ENCODE data around the gene AKAP13. TPM values are rescaled to one million over a fixed set of nuclear protein-coding genes. Genes with fewer than 3 reads are reported as not detected.
A peak's percentile ranks its signal among the peaks of the same experiment; 100 is the strongest.

The AKAP13 gene
- total and polyA plus RNA-seq, 2 experiments from 2014 or later = 53.1 to 108 TPM

DNA sequence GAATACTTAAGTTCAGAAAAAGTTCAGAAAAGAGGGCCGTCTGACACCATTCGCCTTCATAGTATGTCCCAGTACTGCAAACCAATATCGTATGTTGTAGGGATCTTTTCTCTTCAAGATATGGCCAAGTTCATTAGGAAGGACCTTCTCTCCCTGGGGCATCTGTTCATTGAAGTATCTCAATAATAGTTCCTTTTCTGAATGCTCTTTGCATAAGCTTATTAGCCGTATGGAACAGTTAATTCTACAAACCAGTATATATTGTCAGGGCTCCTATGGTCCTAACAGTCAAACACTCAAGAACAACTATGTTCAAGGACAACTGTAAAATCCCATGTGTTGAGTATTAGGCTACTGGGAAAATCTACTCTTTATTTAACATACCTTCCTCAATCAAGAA is 211.2 kb downstream of the AKAP13 start:
- TF ChIP-seq, protein P1, sequence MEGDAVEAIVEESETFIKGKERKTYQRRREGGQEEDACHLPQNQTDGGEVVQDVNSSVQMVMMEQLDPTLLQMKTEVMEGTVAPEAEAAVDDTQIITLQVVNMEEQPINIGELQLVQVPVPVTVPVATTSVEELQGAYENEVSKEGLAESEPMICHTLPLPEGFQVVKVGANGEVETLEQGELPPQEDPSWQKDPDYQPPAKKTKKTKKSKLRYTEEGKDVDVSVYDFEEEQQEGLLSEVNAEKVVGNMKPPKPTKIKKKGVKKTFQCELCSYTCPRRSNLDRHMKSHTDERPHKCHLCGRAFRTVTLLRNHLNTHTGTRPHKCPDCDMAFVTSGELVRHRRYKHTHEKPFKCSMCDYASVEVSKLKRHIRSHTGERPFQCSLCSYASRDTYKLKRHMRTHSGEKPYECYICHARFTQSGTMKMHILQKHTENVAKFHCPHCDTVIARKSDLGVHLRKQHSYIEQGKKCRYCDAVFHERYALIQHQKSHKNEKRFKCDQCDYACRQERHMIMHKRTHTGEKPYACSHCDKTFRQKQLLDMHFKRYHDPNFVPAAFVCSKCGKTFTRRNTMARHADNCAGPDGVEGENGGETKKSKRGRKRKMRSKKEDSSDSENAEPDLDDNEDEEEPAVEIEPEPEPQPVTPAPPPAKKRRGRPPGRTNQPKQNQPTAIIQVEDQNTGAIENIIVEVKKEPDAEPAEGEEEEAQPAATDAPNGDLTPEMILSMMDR (IDR thresholded peaks at IDR 0.05; ENCODE audit: low read depth, low read length) = no peak
- H3K27me3 ChIP-seq = no peaks in the 10 kb centered on the region
- H3K4me1 ChIP-seq (ENCODE audit: low read depth) = peaks cover 29% of the 10 kb centered on the region
- no peak overlapping the region for H3K27ac ChIP-seq
- H3K9me3 ChIP-seq (ENCODE audit: low read depth) = no peaks in the 10 kb centered on the region
- H3K4me3 ChIP-seq = no peak overlapping the region
- no peaks in the 10 kb centered on the region for H3K36me3 ChIP-seq
- DNase-seq (ENCODE audit: low read depth in 1 of 2, low spot score in 1 of 2) = no peak

DNA sequence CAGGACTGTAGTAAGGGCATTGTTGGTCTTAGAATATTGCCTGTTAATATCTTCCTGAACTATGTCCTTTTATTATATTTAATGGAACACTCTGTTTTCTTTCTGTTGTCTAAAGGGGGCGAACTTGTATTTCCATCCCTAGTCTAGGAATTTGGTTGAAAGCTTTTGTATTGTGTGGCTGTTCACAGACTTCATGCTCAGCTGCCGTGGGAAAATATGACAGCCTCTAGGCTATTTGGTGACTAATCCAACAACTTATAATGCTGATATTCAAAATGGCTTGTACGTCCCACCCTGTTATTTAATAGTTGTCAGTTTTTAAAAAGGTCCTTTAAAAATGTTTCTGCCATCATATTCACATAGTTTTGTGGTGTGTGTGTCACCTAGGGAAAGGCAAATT is 211.7 kb downstream of the AKAP13 start:
- Histone ChIP-seq H3K4me1 (ENCODE audit: low read depth) (peaks cover 29% of the 10 kb centered on the region), H3K27ac (no peak overlapping the region)

DNA sequence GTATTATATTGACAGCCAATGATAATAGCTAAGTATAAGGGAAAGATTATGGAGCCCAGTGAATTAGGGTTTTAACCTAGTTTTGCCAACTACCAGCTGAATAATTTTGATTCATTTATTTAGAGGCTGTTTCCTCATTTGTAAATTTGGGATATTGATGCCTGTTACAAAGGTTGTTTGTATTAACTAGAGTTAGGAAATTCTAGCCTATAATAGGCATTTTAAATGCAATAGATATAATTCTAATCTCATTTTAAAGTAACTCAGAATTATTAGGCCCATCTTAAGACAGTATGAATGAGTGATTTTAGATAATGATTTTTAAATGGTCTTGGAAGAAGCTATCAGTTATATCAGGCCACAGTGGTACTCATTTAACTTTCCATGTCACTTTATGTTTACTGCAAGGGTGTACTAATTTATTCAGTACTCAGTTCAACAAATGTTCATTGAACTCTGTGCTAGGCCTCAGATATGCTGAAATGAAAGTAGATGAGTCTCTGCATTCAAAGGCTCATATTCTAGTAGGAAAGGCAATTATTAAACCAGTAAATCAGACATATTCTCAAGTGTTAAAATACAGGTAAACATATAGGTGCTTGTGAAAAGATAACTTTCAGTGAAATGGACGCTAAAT is 213.5 kb downstream of the AKAP13 start:
- no peaks in the 10 kb centered on the region for H3K36me3 ChIP-seq
- no peak for DNase-seq (ENCODE audit: low read depth in 1 of 2, low spot score in 1 of 2)
- no peaks in the 10 kb centered on the region for H3K27me3 ChIP-seq
- no peaks in the 10 kb centered on the region for H3K9me3 ChIP-seq (ENCODE audit: low read depth)
- H3K27ac ChIP-seq = no peak overlapping the region
- H3K4me1 ChIP-seq (ENCODE audit: low read depth) = peaks cover 28% of the 10 kb centered on the region
- H3K4me3 ChIP-seq = no peak overlapping the region
- TF ChIP-seq, protein P1 (IDR thresholded peaks at IDR 0.05; ENCODE audit: low read depth, low read length) = no peak

More for the DNA sequence above, 211.7 kb downstream of the AKAP13 start:
- TF ChIP-seq, protein P1 (IDR thresholded peaks at IDR 0.05; ENCODE audit: low read depth, low read length) = peak; percentile 49
- Histone ChIP-seq H3K27me3 (no peaks in the 10 kb centered on the region), H3K36me3 (no peaks in the 10 kb centered on the region), H3K9me3 (ENCODE audit: low read depth) (no peaks in the 10 kb centered on the region), H3K4me3 (no peak overlapping the region)
- DNase-seq (ENCODE audit: low read depth in 1 of 2, low spot score in 1 of 2) = peak in 1 of 2 donors; percentile 86

DNA sequence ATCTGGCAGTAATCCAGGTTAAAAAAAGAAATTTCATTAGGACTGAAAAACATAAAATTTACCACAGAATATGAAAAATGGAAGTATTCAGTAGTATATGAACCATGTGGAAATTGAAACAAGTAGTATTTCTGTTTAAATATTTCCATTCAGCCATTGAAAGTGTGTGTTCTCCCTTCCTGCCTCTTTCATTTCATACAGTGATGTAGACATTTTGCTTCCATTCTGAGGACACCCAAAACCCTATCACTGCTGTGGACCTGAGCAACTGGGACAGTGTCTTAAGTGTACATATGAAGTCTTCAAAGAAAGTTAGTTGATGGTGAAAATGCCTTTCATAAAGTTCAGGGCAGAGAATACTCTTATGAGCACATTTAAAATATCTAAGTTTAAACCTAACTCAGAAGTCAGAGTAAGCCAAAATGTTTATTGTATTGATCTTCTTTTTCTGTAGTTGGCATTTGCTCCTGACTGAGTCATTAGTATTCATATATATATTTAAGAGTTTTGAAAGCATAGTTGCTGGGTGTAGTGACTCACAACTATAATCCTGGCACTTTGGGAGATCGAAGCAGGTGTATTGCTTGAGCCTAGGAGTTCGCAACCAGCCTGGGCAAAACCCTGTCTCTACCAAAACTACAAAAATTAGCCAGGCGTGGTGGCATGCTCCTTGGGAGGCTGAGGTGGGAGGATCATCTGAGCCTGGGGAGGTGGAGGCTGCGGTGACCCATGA is 215.6 kb downstream of the AKAP13 start:
- H3K4me1 ChIP-seq (ENCODE audit: low read depth) = peaks cover 25% of the 10 kb centered on the region
- no peak overlapping the region for H3K4me3 ChIP-seq
- H3K9me3 ChIP-seq (ENCODE audit: low read depth) = no peaks in the 10 kb centered on the region
- TF ChIP-seq, protein P1 (IDR thresholded peaks at IDR 0.05; ENCODE audit: low read depth, low read length) = no peak
- DNase-seq (ENCODE audit: low read depth in 1 of 2, low spot score in 1 of 2) = no peak
- H3K27ac ChIP-seq = no peak overlapping the region
- no peaks in the 10 kb centered on the region for H3K27me3 ChIP-seq
- H3K36me3 ChIP-seq = no peaks in the 10 kb centered on the region

DNA sequence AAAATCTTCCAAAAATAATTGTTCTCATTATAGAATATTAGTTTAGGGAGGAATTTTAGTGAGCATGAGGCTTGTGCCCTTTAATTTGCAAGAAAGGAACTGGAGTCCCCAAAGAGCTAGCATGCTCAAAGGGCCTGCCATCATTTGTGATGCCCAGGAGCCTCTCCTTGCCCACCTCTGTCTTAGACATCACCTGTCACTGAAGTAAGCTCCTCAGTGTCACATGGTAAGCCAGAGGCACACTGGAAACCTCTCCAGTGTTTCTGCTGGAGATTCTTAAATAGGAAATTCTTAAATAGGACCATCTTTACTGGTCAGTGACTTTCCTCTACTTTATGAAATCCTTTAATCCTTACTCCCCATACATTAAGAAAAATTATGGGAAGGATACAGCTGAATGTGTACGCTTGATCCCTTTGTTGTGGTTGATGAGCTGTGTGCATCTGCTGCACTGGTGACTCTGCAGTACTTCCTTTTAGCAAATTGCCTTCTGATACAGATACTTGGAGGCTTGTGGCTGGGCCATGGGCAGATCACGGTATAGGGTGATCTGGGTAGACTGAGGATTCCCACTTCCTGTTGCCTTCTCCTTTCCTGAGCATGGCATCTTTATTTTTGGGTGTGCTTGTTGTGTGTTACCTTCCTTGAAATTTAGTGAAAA is 216.9 kb downstream of the AKAP13 start:
- no peak for DNase-seq (ENCODE audit: low read depth in 1 of 2, low spot score in 1 of 2)
- TF ChIP-seq, protein P1 (IDR thresholded peaks at IDR 0.05; ENCODE audit: low read depth, low read length) = no peak
- no peaks in the 10 kb centered on the region for H3K9me3 ChIP-seq (ENCODE audit: low read depth)
- no peak overlapping the region for H3K4me3 ChIP-seq
- H3K4me1 ChIP-seq (ENCODE audit: low read depth) = peaks cover 24% of the 10 kb centered on the region
- H3K36me3 ChIP-seq = no peaks in the 10 kb centered on the region
- H3K27me3 ChIP-seq = no peaks in the 10 kb centered on the region
- peak overlapping the region; percentile 81 for H3K27ac ChIP-seq
